Tibial artery (tissue), 4 donors: Measurements from ENCODE around the gene AREG.

Experiments
- DNase-seq, 2 donors: peaks; one replicate each; pipeline ENCODE4 v3.0.0-alpha.2; 2019
- H3K27ac ChIP-seq, 2 donors: fragments of 200-600 bp; sonication (generic) in 1 of 2; 1 replicate in 1 of 2; 2 replicates in 1 of 2; pipeline ENCODE4 v1.5.1; 2018 to 2019; ENCODE audit warnings: mild to moderate bottlenecking in 1 of 2
- H3K27me3 ChIP-seq, 2 donors: fragments of 200-600 bp; sonication (generic) in 1 of 2; one replicate each; pipeline versions ENCODE4 v1.5.1 to v1.6.0; 2016 to 2019
- H3K36me3 ChIP-seq, 3 donors: fragments of 200-600 bp; sonication (generic) in 2 of 3; one replicate each; pipeline ENCODE4 v1.5.1; 2016 to 2019; ENCODE audit warnings: mild to moderate bottlenecking in 2 of 3
- H3K4me1 ChIP-seq, 4 donors: fragments of 200-600 bp; sonication (generic) in 2 of 4; 1 replicate in 3 of 4; 2 replicates in 1 of 4; pipeline ENCODE4 v1.5.1; 2016 to 2019
- H3K4me3 ChIP-seq, 2 donors: fragments of 200-600 bp; sonication (generic) in 1 of 2; 1 replicate in 1 of 2; 2 replicates in 1 of 2; pipeline ENCODE4 v1.5.1; 2018 to 2019; ENCODE audit warnings: mild to moderate bottlenecking in 2 of 2
- H3K9me3 ChIP-seq, 3 donors: fragments of 200-600 bp; sonication (generic) in 1 of 3; one replicate each; pipeline ENCODE4 v1.5.1; 2016 to 2019
- CTCF ChIP-seq, 2 experiments: fragments of 200-600 bp in 1 of 2; fragments of 450-650 bp in 1 of 2; IDR thresholded peaks; one replicate each; pipeline ENCODE4 v1.5.1; 2017 to 2019; ENCODE audit warnings: antibody characterized with exemption in 2 of 2, mild to moderate bottlenecking in 1 of 2, moderate library complexity in 1 of 2
- intact Hi-C: fragments of 100-400 bp; cut with DNase I; formaldehyde crosslinking; loops from one replicate; pipeline ENCODE4 v1.15.0; 2023; ENCODE audit warnings: low total_unique reads

AREG gene

GRCh38 chr4:74449571-74450297, 4.8 kb downstream of the AREG start:
- Histone ChIP-seq H3K36me3 (no peaks in the 10 kb centered on the region), H3K27ac (no peak overlapping the region), H3K27me3 (no peaks in the 10 kb centered on the region), H3K4me1 (peaks cover 0 to 4% (median 0%) of the 10 kb centered on the region in 4 donors), H3K4me3 (no peak overlapping the region), H3K9me3 (no peaks in the 10 kb centered on the region)
- DNase-seq = no peak
- TF ChIP-seq CTCF (IDR thresholded peaks at IDR 0.05) = no peak
- intact Hi-C loops = no loop called here

DNA sequence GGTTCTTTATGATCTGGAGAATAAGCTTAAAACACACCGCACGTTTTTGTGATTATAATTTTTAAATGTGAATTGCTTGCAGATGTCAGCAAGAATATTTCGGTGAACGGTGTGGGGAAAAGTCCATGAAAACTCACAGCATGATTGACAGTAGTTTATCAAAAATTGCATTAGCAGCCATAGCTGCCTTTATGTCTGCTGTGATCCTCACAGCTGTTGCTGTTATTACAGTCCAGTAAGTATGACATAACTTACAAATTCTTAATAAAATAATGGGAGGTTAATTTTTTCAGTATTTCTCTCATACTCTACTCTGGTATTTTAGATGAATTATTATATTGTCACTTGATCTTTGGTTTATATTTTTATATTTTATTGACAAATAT, 5.4 kb downstream of the AREG start:
- no peak overlapping the region for H3K4me3 ChIP-seq
- no peaks in the 10 kb centered on the region for H3K36me3 ChIP-seq
- no peak overlapping the region for H3K27ac ChIP-seq
- no peaks in the 10 kb centered on the region for H3K27me3 ChIP-seq
- TF ChIP-seq CTCF (IDR thresholded peaks at IDR 0.05) = no peak
- no peaks in the 10 kb centered on the region for H3K9me3 ChIP-seq
- H3K4me1 ChIP-seq = peaks cover 0 to 4% (median 0%) of the 10 kb centered on the region in 4 donors
- DNase-seq = no peak
- intact Hi-C loops = no loop called here

DNA sequence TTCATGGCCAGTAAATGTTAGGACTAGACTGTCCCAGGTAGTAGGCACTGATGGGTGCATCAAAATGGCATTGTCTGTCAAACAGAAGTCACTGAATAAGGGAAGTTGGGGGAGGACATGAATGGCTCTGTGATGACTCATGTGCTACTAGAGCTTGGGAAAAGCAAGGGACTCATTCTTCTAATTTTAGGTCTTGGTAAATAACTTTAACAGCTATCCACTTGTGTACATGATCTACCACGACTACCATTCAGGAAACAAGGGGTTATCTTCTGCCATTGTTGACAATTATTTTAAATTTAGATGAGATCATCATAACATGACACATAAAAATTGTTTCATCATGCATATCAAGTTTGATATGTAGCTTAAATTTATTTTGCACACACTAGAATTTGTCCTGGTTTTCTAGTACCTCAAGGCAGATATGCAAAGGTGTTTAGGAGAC, 6.3 kb downstream of the AREG start:
- Histone ChIP-seq H3K4me3 (no peak overlapping the region), H3K9me3 (no peaks in the 10 kb centered on the region), H3K27me3 (no peaks in the 10 kb centered on the region), H3K4me1 (no peaks in the 10 kb centered on the region), H3K36me3 (no peaks in the 10 kb centered on the region), H3K27ac (no peak overlapping the region)
- intact Hi-C loops = no loop called here
- DNase-seq = no peak
- no peak for TF ChIP-seq CTCF (IDR thresholded peaks at IDR 0.05)

DNA sequence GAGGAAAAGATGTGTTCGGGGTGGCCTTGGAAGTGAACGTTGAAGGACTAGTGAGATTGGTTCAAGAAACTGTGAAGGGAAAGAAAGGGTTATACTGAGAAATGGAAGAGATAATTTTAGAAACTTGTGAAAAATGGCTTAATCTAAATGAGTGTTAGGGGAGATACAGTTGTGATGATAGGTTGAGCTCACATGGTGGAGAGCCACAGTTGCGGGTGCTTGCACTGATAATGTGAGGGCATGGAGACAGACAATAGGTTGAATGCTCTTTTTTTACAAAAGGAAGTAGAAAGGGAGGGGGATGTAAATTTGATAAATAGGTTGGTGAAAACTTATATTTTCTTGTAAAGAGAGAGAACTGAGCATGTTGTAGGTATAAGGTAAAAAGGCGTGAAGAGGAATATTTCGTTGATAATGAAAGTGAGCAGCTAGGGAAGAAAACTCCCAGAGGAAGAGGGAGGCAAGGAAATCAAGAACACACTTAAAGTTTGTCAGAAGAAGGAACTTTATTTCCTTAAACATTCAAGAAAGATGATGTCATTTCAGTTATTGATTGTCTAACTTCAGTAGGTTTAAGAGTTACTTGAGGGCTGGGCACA, 8.2 kb downstream of the AREG start:
- DNase-seq = no peak
- Histone ChIP-seq H3K27me3 (no peaks in the 10 kb centered on the region), H3K9me3 (no peaks in the 10 kb centered on the region), H3K36me3 (no peaks in the 10 kb centered on the region), H3K27ac (no peak overlapping the region), H3K4me3 (no peak overlapping the region), H3K4me1 (no peaks in the 10 kb centered on the region)
- no peak for TF ChIP-seq CTCF (IDR thresholded peaks at IDR 0.05)
- intact Hi-C loops = no loop called here

DNA sequence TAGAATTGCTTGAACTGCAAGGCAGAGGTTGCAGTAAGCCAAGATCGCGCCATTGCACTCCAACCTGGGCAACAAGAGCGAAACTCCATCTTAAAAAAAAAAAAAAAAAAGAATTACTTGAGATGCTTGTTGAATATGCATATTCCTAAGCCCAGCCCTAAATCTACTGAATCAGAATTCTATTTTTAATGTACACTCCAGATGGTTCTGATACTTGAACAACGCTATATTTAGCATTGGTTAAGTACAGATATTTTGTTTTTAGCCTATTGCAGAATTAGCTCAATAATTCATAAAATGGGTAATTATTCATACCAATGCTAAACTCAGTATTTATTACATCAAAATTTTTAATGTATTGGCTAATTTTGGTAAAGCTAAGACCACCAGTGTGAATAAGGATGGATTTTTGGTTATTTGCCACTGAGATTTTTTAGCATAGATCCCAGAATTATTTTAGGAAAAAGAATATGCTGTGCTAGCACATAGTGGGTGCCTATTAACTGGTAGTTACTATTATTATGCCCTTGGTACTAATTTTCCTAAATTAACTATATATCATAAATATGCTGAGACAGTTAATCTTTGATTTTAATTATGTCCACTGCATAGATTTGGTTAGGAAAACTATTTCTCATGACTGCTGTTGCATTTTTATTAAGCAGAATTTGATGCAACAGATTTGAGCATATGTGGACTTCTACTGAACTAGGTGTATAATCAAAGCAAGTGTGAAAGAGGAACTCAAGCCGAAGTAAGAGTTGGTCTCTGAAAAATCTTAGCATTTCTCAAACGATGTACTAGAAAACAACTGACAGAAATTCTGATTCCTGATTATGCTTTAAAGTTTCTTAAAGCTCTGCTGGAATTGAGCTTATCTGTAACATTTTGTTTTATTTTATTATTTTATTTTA, 9.2 kb downstream of the AREG start:
- no peak for TF ChIP-seq CTCF (IDR thresholded peaks at IDR 0.05)
- no peak for DNase-seq
- H3K4me1 ChIP-seq = no peaks in the 10 kb centered on the region
- H3K27ac ChIP-seq = no peak overlapping the region
- H3K4me3 ChIP-seq = no peak overlapping the region
- intact Hi-C loops = no loop called here
- H3K27me3 ChIP-seq = no peaks in the 10 kb centered on the region
- H3K36me3 ChIP-seq = no peaks in the 10 kb centered on the region
- no peaks in the 10 kb centered on the region for H3K9me3 ChIP-seq
